NCI-H2227 (cell line): ENCODE data around the gene FMN1.

Source experiments
- DNase-seq: peaks from one replicate; lab custom pipeline; 2025; ENCODE audit not compliant: unreplicated experiment; lab: John Stamatoyannopoulos, UW

The FMN1 gene

DNA sequence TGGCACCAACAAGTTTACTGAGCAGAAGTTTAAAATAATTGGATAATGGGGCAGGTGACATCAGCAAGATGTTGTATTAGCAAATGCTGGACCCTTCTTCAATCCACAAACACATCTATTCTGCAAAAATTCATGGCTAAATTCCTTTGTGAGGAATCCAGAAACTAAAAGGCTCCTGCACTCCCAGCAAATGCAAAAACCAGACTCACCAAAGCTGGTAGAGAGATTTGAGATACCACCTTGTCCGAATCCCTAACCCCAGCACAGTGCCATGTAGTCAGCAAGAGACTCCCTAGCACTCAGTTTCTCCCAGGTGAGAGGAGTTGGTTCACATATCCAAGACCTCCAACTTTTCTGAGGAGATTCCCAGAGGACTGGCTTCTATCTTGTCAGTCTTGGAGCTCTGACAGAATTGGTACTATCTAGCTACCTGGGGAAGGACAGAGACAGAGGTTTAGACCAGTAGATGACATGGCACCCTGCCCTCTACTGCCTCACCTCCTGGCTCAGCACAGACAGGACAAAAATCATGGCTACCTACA lies 454.9 kb downstream of the FMN1 start:
- DNase-seq, result no peak

DNA sequence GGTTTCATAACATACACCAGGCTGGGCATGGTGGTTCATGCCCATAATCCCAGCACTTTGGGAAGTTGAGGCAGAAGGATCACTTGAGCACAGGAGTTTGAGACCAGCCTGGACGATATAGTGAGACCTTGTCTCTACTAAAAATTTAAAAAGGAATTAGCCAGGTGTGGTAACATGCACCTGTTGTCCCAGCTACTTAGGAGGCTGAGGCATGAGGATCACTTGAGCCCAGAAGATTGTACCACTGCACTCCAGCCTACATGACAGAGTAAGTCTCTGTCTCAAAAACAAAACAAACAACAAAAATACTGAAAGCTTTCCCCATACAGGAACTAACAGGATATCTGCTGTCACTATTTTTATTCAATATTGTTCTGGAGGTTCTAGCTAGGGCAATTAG lies 455.8 kb downstream of the FMN1 start:
- DNase-seq, result no peak

DNA sequence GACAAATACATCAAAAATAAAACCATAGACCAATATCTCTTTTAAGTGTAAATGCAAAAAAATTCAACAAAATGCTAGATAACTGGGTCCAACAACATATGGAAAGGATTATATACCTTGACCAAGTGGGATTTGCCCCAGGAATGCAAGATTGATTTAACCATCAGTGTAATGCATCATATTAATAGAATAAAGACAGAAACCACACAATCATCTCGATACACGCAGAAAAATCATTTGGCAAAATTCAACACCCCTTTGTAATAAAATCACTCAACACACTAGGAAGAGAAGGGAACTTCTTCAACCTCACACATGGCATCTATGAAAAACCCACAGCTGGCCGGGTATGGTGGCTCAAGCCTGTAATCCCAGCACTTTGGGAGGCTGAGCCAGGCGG lies 457.2 kb downstream of the FMN1 start:
- no peak for DNase-seq

DNA sequence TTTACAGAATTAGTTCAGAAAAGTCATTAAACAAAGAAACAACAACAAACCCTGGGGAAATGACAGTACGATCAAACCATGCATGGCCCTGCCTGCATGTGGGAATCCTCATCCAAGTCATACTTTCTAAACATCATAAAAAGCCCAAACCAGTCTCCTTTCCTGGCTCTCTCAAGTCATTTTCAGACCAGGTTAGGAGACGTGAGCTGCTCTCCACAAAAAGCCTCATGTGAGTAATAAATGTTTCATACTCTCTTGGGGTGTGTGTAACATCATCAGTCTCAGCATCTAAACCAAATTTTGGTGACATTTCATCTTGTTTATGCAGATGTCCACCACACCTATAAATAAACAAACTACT lies 457.8 kb downstream of the FMN1 start:
- DNase-seq, result no peak

DNA sequence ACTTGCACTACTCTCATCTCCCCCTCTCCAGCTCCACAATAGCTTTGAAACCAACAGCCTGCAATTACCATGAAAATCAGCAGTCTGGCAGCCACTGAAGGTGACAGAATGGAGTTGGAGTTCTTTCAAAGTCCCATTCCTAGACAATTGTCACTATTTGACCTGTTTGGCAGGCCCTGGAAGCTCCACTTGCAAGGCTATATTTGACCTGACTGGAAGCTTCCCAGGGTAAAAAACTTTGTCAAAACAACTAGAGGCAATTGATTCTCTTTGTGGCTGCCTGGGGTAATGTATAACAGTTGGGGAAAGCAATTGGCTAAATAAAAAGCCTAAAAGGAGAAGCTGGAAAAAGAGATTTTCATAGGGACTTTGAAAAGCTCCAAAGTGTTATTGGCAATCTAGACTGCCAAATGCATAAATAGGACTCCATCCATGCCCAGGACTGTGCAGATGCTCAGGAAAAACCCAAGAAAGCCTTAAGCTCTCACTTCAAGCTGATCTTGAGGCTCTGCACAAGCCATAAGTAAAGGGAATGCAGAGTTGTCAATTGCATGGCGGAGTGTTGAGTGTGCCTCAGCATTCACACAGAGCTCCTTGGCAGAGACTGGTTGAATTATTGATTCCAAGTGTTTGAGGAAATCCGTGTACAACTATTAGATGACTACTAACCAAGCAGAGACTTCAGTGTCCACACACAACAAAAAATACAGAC lies 458.4 kb downstream of the FMN1 start:
- DNase-seq, result peak; percentile 1

DNA sequence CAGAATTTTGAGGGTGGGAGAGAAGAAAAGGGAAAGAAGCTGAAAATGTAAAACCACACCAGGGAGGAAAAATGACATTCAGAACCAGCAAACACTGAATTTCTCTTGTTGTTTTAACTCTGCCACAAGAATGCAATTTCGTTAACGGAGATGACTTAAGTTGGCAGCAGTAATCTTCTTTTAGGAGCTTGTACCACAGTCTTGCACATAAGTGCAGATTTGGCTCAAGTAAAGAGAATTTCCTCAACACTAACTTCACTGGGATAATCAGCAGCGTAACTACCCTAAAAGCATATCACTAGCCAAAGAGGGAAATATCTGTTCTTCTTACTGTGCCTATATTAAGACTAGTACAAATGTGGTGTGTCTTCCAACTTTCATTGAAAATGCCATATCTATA lies 461.2 kb downstream of the FMN1 start:
- DNase-seq, result no peak

DNA sequence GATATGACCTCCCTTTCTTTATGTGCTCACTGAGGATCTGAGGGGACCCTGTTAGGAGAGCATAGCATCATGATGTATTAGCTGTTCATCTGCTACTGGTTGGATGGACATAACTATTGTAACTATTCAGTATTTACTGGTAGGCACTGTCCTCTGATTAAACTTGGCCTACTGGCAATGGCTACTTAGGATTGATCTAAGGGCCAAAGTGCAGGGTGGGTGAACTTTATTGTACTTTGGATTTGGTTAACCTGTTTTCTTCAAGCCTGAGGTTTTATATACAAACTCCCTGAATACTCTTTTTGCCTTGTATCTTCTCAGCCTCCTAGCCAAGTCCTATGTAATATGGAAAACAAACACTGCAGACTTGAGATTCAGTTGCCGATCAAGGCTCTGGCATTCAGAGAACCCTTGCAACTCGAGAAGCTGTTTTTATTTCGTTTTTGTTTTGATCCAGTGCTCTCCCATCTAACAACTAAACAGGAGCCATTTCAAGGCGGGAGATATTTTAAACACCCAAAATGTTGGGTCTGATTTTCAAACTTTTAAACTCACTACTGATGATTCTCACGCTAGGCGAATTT lies 461.8 kb downstream of the FMN1 start:
- no peak for DNase-seq

DNA sequence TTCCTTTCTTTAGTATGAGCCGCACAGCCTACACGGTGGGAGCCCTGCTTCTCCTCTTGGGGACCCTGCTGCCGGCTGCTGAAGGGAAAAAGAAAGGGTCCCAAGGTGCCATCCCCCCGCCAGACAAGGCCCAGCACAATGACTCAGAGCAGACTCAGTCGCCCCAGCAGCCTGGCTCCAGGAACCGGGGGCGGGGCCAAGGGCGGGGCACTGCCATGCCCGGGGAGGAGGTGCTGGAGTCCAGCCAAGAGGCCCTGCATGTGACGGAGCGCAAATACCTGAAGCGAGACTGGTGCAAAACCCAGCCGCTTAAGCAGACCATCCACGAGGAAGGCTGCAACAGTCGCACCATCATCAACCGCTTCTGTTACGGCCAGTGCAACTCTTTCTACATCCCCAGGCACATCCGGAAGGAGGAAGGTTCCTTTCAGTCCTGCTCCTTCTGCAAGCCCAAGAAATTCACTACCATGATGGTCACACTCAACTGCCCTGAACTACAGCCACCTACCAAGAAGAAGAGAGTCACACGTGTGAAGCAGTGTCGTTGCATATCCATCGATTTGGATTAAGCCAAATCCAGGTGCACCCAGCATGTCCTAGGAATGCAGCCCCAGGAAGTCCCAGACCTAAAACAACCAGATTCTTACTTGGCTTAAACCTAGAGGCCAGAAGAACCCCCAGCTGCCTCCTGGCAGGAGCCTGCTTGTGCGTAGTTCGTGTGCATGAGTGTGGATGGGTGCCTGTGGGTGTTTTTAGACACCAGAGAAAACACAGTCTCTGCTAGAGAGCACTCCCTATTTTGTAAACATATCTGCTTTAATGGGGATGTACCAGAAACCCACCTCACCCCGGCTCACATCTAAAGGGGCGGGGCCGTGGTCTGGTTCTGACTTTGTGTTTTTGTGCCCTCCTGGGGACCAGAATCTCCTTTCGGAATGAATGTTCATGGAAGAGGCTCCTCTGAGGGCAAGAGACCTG lies 463.5 kb downstream of the FMN1 start:
- DNase-seq, result peak; percentile 20

DNA sequence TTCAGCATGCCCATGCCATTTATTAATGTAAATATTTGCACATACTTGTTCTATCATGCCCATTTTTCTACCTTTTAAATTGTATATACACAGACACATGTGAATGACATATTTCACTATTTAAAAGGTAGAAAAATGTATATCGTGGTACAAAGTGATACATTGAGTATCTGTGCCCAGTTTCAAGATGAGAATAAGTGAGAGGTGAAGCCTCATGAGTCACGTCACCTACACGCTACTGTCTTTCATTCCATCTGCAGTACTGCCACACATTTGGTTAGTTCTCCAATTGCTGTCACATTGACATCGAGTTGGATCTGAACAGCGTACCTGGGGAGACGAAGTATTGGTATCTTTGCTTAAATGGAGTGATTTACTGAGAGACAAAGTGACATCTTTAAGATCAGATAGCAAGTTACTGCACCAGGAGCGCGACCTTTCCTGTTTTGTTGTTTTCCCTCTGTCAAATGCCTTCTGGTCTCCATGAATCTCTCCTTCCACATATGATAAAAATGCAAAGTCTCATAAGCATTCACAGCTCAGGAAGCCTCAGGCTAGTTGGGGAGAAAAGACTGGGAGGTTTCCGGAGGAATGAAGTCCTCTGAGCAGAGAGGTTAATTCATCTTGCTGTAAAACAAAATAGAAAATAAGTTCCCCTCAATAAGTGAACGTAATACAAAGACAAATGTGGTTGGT lies 464.7 kb downstream of the FMN1 start:
- no peak for DNase-seq

DNA sequence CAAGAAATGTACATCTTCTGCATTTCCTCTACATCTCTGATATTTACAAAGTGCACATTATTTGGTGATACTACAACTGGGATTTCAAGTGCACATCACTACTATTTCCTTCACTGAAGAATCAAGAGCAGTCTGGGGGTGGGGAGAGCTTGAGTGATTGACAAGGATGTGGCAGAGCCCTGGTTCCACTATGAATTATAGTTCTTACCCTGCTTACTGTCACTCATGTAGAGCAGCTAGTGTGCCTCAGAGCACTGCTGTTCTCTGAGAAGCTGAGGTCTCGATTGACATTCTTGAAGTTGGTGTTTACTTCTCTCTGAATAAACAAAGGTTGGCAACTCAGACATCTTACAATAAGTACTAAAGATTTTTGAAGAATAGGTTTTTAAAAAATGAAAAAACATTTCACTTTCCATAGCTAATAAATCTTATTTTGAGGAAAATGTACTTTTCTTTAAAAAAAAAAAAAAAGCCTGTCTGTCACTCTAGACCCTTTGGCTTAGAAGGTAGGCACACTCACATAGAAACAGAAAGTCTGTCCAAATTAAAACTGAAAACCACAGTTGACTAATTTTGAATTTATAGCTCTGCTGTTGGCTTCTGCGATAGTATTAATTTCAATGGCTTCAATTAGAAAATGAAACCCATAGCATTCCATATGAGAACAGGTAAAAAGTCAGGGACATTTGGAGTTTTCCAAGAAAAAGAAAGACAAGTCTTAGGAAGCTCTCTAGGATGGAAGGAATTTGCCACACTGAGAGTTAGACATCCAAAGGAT lies 471.2 kb downstream of the FMN1 start:
- no peak for DNase-seq

DNA sequence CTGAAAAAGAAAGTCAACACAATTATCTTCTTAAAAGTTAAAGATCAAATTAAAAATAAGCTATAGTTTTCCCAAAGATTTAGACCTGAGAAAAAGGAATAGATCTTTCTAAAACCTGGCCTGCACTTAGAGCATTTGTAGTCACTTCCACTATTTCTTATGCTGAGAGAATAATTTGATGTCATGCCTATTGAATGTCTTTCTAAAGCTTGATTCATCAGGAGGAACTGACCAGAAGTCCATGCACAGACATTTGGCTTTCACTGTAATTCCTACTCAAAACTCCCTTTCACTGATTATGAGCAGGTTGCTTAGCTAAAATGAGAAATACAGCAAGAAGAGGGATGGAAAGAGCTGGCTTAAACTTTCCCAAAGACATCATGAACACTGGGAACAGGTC lies 472.4 kb downstream of the FMN1 start:
- no peak for DNase-seq

DNA sequence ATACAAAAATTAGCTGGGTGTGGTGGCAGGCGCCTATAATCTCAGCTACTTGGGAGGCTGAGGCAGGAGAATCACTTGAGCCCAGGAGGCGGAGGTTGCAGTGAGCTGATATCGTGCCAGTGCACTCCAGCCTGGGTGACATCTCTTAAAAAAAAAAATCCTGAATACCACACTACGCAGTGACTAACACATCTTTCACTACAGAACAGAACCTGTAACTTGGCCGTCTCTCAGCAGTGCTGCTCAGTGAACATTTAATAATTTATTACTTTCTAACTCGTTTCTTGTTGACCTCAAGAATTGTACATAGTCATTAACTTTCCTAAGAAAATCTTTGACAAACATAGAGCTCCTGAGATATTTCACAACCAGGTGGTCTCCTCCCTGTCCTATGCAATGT lies 472.9 kb downstream of the FMN1 start:
- no peak for DNase-seq

DNA sequence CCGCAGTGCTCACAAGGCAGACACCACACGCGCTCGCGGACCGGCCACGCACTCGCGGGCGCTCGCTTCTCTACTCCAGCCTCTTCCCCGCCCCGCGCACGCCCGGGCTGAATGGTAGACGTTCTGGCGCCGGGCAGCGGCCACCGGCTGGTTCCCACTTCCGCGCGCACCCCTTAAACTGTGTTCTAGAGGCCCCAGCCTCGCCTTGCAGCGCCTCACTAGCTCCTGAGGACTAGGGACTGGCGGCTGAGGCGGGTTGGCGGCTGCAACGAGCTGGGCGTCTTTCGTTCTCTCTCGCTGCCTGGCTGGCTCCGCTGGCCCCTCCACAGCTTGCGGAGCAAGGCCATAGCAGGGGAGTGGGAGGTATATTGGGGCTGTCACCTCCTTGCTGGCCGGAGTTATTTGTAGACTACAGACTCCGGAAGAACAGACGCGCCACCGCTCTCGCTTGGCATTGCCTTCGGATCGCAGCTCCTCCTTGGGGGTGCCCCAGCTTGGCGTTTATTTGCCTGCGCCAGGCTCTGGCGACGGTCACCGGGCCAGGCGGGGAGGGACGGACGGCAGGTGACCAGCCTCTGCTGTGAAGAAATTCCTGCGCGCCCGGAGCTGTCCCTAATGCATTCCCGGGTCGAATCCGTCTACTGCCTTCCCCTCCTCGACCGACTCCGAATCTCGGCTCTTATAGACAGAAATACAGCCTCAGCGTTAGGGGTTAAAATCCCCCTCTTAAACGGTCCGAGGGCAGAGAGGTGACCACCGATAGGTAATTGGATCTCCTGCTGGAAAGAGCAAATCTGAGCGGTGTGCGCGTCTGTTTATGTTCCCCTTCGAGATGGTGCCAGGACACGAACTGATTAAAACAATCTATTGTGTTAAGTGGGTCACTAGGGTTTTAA lies 475.4 kb downstream of the FMN1 start:
- DNase-seq, result no peak

DNA sequence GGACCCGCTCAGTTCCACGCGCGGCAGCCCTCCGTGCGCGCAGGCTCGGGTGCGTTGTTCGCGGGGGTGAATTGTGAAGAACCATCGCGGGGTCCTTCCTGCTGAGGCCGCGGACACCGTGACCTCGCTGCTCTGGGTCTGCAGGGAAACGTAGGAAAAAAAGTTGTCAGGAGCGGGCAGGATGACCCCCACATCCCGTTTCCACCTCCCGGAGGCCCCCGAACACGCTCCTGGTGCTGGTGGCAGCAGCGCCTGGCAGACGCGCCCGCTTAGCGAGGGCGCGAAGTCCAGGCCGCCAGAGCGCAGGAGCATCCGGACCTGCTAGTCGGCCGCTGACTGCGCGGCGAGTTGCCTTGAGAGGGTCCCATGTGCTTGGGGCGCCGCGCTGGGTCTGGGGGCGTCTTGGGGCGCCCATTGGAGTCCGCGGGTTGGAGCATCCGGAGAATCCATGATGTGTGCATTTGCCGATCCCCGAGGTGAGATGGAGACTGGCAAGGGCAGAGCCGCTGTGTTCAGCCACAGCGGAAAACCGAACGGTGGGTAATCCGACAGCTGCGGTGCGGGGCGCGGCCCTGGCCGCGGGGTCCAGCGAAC lies 476.2 kb downstream of the FMN1 start:
- DNase-seq, result no peak

DNA sequence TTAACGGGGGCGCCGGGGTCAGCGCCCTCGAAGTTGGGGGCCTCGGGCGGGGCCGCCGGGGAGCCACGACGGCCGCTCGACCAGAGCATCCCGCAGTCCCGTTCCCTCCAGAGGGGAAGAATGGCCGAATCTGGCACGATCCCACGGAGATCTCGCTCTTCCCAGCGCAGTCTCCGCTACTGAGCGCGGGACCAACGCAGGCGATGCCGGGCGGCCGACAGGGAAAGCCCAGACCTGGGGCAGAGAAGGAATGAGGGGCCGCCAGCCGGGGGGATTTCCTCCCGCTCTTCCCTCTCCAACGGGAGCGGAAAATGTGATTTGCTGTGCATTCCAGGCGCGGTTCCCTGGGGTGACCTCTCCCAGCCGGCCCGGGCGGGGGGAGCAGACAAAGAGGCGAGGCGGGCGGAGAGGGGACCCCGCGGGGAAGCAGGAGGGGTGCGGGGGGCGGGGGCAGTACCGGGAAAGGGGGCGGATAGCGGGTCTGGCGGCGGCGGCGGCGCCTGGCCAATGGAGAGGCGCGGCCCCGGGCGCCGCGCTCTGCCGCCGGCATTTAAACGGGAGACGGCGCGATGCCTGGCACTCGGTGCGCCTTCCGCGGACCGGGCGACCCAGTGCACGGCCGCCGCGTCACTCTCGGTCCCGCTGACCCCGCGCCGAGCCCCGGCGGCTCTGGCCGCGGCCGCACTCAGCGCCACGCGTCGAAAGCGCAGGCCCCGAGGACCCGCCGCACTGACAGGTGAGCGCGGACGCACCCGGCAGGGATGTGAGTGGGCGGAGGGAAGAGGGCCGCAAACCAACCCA lies 476.9 kb downstream of the FMN1 start, which contains the start of gene GREM1:
GREM1 (plus strand) TSS at position 579 of the 801 bp plus-strand sequence. CDS start 12,687 bp downstream, outside the sequence.
- peak; percentile 16 for DNase-seq

DNA sequence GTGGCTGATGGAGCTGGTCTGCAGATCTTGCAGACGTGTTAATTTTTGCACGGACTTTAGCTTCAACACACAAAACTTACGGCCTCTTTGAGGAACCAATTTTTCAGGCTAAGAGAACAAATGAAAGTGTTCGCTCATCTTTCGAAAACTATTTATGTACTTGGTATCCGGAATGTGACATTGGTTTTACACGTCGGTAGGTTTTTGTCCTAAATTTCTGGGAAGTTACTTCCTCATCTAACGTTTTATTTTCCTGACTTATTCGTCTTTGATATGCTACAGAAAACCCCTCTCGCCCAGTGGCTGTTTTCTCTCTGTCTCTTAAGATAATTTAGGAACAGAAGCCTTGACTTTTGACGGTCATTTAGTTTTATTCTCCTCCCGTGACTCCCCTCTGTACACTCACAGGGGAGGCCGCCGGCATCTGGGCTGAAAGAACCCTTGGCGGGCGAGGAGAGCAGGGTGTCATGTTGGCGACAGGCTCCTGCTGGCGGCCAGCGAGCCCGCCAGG lies 477.5 kb downstream of the FMN1 start:
- DNase-seq, result no peak

DNA sequence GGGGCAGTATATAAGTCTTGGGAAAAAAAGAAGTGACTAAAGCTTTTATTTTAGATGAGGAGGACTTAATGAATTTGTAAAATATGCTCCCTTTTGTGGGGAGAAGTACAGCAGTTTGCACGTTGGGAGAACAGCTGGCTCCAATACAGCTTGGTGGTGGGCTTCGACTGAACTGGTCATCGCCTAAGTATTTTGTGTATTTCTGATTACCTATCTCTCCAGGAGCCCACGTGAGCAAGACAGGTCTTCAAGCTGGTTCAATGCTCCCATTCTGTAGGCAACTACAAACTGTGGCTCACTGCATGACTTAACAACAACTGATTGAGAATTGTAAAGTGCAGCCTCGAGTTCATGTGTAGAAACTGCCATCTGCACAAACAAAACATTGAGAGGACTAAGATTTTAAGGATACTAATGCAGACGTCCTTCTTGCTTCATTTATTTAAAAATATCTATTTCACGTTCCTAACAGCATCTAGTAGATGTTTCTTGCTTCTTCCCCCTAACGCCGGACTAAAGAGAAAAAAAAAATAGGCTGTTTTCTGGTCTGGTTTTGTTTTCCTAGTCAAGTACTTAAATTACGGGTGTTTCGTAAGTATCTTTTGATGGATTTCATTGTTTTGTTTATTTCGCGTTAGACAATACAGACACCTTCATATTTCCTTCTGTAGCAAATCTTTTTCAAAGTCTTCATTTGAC lies 478.1 kb downstream of the FMN1 start:
- no peak for DNase-seq
